GM18526 (cell line): Measurements from ENCODE around the gene TMPRSS11B.

Experiments
- POLR2A ChIP-seq: IDR thresholded peaks from 3 replicates; pipeline ENCODE4 v1.6.1; 2011; ENCODE audit not compliant: insufficient read length; ENCODE audit errors: extremely low read depth

Gene TMPRSS11B

DNA sequence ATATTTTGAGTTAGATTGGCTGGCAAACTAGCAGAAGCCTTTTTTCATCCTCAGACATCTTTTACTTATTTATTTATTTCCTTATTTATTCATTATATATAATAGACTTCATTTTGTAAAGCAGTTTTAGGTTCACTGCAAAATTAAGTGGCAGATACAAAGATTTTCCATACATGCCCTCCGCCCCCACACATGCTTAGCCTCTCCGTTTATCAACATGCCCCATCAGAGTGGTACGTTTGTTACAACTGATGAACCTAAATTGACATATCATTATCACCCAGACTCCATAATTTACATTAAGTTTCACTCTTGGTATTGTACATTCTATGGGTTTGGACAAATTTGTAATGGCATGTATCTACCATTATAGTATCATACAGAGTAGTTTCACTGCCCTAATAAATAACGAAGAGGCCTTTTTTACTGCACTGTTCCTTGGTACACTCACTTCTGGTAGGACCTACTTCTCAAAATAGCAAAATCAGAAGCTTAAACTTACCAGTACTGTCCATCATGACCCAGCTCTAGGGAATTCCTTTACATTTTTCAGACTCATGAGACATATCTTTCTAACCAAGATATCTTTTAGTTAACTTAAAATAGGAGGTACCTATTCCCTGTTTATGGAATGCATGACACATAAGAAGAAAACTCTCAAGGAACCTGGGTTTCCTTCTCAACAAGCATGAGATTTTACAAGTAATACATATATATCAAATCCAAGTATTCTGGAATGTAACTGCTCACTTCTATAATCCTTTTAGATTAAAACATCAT is 4.8 kb upstream of the TMPRSS11B start:
- no peak for TF ChIP-seq POLR2A

DNA sequence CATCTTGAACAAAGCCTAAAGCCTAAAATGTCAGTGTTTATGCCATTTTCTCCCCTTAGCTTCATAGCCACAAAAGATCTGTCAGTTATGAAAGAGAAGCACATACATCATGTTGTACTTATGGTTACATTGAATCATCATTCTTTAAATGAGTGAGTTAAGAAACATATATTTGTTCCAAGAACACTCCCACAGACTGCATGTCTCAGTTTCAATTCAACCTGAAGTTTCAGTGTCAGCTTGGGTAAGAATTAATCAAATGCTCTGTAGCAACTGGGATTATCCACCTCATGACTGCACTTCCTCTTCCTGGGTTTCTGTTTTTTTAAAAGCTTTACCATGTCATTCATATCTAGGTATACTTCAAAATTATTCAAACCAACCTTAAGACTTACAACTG is 3.9 kb upstream of the TMPRSS11B start:
- no peak for TF ChIP-seq POLR2A

DNA sequence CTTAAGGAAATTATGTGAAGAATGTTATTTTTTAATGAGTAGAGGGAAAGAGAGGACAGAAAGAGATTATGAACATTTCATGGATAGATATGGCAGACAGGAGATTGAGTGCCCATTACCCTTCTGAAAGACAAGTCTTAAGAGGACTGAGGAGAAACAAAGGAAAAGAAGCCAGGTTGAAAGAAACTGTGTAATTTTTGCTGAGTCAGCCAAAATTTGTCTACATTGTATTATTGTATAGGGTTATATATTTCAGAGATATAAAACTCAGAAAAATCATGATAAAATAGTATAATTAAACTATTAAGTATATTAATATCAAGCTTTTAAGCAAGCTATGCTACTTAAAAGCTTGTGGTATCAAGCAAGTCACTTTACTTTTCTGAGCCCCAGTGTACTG is 4.9 kb downstream of the TMPRSS11B start:
- TF ChIP-seq POLR2A = no peak

DNA sequence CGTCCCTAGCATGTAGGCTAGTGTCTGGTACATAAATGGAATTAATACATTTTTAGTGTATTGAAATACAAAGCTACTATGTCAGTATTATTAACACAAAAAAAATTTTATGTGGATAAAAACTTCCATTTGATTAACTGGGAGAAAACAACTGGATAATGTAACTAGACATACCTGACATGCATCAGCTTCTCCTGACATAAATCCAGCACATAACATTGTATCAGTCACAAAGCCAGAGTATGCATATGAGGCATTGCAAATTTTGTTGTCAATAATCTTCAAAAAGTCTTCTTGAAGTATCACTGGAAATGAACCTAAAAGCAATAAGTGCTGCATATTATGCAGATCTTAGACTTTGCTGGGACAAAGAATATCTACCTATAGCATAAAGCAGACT is 16.9 kb downstream of the TMPRSS11B start:
- TF ChIP-seq POLR2A = no peak

DNA sequence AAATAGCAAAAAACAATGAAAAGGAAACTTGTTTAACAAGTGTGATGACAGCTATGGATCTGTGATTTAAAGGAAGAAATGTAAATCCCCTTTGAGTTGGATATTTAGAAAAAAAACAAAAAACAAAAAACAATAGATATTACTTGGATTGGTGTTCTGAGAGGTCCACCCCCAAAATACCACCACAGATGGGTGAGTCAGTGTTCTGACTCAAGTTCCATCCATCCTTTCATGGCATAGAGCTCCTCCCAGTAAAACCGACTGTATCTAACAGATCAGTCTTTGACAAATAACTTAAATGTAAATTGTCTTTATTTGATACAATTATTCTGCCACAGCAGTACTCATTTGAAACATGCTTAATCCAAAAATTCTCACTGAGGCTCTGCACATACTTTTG is 27.4 kb downstream of the TMPRSS11B start:
- TF ChIP-seq POLR2A = no peak

DNA sequence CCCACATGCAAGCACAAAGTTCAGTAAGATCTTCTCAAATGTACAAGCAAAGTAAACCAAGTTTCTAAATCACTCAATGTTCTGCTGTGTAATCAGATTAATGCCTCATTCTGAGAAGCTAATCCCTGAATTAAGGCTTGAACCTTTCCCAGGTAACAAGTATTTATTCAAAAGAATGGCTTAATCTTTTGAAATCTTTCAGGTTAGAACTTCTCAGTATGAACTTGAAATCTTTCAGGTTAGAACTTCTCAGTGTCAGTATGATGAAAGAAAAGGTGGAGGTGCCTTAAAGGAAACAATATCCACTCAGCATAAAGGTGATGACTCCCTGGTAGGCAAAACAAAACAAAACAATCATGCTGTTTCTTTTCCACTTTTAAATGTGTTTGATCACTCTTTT is 29.0 kb downstream of the TMPRSS11B start:
- no peak for TF ChIP-seq POLR2A

DNA sequence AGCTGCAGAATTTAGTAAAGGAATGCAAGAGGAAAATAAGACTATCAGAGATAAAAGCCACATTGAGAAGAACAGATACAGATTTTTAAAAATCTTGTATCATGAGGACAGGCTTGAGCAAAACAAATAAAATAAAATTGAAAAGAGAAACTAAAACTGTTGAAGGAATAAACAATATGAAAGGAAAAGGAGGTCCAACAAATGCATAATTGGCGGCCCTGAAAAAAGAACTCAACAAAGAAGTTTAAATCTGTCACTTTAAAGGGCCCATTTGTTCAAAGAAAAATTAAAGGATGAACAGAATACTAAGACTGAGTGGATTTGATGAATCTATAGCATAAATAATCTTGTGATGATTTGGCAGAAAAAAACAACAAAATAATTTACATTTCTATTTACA is 36.5 kb downstream of the TMPRSS11B start:
- no peak for TF ChIP-seq POLR2A

DNA sequence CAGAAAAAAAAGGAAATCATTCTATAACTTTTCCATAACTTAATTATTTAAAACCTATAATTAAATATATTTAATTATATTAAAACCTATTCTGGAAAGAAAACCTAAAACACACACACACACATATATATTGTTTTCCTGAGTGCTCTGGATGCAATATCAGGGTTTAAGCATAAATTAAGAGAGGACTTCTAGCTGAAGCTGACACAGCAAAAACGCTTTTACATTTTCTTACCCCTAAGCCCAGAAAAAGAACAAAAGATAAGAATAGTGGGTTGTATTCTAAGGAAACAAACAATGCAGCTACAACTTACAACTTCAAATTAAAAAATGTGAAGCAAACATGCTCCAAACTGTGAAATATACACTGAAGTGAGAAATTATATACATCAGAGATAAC is 52.3 kb downstream of the TMPRSS11B start:
- TF ChIP-seq POLR2A = no peak

DNA sequence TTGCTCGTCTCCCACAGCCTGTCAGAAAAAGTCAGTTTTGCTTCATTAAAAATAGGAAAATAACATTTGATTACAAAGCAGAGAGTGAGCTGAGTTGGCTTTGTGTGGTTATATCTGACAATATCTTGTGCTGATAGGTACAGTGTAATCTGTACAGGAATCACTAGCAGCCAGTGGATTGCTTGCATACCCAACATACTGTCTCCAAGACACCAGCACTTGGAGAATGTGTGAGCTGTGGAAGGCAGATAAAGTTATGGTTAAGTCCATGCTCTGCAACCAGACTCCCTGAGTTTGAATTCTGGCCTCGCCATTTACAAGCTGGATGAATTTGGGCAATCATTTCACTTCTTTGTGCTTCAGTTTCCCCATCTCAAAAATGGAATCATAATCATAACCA is 58.3 kb downstream of the TMPRSS11B start:
- TF ChIP-seq POLR2A = no peak

DNA sequence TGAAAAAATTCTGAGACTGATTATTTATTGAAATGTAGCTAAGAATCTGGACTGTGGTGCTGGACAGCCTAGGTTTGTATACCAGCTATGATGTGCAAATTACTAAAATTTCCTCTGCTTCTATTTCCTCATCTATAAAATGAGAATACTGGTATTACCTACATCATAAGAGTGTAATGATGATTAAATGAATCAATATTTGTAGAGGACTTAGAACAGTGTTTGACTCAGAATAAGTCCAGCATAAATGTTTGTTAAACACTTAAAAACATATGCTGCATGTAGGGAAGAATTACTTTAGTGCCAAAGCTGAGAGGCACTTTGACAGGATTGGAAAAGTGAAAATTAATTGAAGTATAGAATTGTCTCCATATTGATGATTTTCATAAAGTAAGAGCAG is 60.6 kb downstream of the TMPRSS11B start:
- no peak for TF ChIP-seq POLR2A

DNA sequence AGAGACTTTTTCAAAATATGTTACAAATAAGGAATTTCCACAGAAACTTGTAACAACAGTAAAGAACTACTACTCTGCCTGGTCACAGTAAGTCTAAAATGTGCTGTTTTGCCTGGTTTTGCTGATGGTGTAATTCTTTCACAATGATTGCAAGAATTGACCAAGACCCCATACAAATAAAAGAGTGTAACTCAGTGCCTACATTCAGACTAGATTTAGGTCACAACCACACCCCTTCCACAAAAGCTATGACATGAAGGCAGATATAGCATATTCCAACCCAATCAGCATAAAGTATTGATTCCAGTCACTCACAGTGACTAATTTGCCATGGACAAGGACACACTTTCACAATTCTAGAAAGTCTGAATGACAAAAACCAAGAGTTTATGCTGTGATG is 62.1 kb downstream of the TMPRSS11B start:
- no peak for TF ChIP-seq POLR2A

DNA sequence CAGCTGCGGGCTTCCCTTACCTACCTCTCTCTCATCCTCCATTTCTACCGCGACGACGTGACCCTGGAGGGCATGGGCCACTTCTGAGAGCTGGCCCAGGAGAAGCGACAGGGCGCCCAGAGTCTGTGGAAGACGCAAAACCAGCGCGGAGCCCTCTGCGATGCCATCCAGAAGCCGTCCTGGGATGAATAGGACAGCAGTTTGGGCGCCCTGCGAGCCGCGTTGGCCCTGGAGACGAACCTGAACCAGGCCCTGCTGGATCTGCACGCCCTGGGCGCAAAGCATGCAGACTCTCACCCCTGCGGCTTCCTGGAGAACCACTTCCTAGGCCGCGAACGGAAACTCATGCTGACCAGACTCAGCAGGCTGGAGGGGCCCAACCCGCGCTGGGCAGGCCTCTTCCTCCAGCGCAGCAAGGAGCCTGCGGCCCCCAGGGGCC is 63.1 kb downstream of the TMPRSS11B start:
- TF ChIP-seq POLR2A = no peak

DNA sequence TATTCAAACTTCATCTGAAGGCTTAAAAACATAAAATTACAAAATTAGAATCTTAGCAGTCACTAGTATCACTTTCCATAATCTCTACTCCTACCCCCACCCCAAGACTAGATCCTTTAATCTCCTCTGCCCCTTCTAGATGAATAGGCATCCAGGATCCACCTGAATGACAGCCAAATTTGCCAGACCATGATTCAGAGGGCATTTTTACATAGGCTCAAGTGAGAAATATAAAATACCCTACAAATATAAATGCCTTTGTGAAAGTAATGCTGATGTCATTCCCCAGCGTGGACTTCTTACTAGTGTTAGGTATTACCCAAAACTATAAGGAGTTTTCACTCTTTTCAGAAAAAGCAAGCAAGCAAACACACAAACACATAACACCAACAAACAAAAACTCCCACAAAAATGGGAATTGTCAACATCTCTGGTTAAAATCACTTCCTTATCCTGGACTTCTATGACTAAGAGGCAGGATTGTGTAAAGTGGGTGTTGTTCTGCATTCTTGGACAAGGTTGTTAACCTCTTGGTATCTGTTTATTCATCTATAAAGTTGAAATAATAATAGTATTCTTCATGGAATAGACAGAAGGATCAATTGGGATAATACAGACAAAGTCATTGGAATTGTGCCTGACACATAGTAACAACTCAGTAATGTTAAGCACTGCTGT is 64.5 kb downstream of the TMPRSS11B start:
- TF ChIP-seq POLR2A = no peak

DNA sequence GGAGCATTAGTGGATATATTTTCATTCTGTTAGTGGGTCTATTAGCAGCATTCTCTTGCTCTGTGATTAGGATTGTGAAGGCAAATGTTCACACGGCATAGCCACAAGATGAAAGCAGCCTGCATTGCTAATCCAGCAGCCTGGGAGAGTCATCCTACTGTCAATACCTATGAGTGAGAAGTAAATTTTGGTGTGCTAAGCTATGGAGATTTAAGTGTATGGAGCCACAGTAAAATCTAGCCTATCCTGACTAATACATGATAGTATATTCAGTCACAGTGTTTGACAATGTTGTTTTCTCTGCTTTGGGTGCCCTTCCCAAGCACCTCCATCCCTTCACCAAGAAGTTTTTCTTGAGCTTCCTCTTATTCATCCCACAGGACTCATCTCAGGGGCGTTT is 68.6 kb downstream of the TMPRSS11B start:
- no peak for TF ChIP-seq POLR2A
